Transverse colon (tissue), 4 donors: ENCODE measurements around the gene LHFPL6.

Source experiments
- POLR2A ChIP-seq: fragments of 450-650 bp; IDR thresholded peaks from one replicate; pipeline ENCODE4 v1.6.1; 2016; ENCODE audit warnings: antibody characterized with exemption, mild to moderate bottlenecking, moderate library complexity
- POLR2AphosphoS5 ChIP-seq, 3 donors: sonication (generic); formaldehyde crosslinking; IDR thresholded peaks; one replicate each; pipeline ENCODE4 v1.6.1; 2016; ENCODE audit warnings: antibody characterized with exemption in 3 of 3
- TF ChIP-seq, protein P1 (sequence below), 5 experiments: fragments of 200-600 bp in 3 of 5; fragments of 450-650 bp in 2 of 5; sonication (generic) in 3 of 5; IDR thresholded peaks; 1 replicate in 2 of 5; 2 replicates in 3 of 5; pipeline ENCODE4 v1.5.1; 2016 to 2017; ENCODE audit warnings: antibody characterized with exemption in 5 of 5, inconsistent platforms in 3 of 5, mild to moderate bottlenecking in 2 of 5, moderate library complexity in 1 of 5

- TF ChIP-seq, protein P1, sequence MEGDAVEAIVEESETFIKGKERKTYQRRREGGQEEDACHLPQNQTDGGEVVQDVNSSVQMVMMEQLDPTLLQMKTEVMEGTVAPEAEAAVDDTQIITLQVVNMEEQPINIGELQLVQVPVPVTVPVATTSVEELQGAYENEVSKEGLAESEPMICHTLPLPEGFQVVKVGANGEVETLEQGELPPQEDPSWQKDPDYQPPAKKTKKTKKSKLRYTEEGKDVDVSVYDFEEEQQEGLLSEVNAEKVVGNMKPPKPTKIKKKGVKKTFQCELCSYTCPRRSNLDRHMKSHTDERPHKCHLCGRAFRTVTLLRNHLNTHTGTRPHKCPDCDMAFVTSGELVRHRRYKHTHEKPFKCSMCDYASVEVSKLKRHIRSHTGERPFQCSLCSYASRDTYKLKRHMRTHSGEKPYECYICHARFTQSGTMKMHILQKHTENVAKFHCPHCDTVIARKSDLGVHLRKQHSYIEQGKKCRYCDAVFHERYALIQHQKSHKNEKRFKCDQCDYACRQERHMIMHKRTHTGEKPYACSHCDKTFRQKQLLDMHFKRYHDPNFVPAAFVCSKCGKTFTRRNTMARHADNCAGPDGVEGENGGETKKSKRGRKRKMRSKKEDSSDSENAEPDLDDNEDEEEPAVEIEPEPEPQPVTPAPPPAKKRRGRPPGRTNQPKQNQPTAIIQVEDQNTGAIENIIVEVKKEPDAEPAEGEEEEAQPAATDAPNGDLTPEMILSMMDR (IDR thresholded peaks at IDR 0.05) = no peak
- TF ChIP-seq POLR2A (no peak), POLR2AphosphoS5 (IDR thresholded peaks at IDR 0.05) (no peak)
Observed at GRCh38 chr13:39547108-39547507, 55.9 kb downstream of the LHFPL6 start.
